Liver (tissue), 9 donors: ENCODE measurements around the gene DAPK1. TPM values are rescaled to one million over a fixed set of nuclear protein-coding genes. Genes with fewer than 3 reads are reported as not detected.
A peak's percentile ranks its signal among the peaks of the same experiment; 100 is the strongest.

ENCODE experiments used
- DNase-seq: peaks from one replicate; pipeline ENCODE4 v3.0.0-alpha.2; 2017; ENCODE audit warnings: low spot score
- H3K27ac ChIP-seq, 2 donors: one replicate each; pipeline ENCODE4 v1.7.0; 2013; ENCODE audit warnings: inconsistent platforms in 2 of 2, low read length in 2 of 2, control low read depth in 1 of 2, low read depth in 1 of 2, mild to moderate bottlenecking in 1 of 2
- H3K27me3 ChIP-seq, 4 donors: one replicate each; pipeline versions ENCODE4 v1.6.1 to v1.7.0; 2013; ENCODE audit warnings: low read length in 3 of 4, inconsistent platforms in 1 of 4, mild to moderate bottlenecking in 1 of 4, moderate library complexity in 1 of 4; ENCODE audit not compliant: control insufficient read depth in 4 of 4, insufficient read depth in 4 of 4
- H3K36me3 ChIP-seq, 4 donors: one replicate each; pipeline versions ENCODE4 v1.6.1 to v1.7.0; 2013; ENCODE audit warnings: low read length in 3 of 4, mild to moderate bottlenecking in 3 of 4, low read depth in 1 of 4, moderate library complexity in 1 of 4; ENCODE audit not compliant: control insufficient read depth in 4 of 4, insufficient read depth in 3 of 4
- H3K4me1 ChIP-seq, 4 donors: one replicate each; pipeline versions ENCODE4 v1.6.1 to v1.7.0; 2013; ENCODE audit warnings: low read length in 3 of 4, mild to moderate bottlenecking in 3 of 4, moderate library complexity in 1 of 4; ENCODE audit not compliant: control insufficient read depth in 4 of 4, insufficient read depth in 4 of 4
- H3K4me3 ChIP-seq, 3 donors: one replicate each; pipeline versions ENCODE4 v1.6.1 to v1.7.0; 2013; ENCODE audit warnings: low read length in 3 of 3, control low read depth in 1 of 3, low read depth in 1 of 3, mild to moderate bottlenecking in 1 of 3
- H3K9ac ChIP-seq, 2 donors: one replicate each; pipeline ENCODE4 v1.7.0; 2013; ENCODE audit warnings: low read length in 2 of 2, mild to moderate bottlenecking in 2 of 2, moderate library complexity in 2 of 2, control low read depth in 1 of 2, low read depth in 1 of 2
- H3K9me3 ChIP-seq, 4 donors: one replicate each; pipeline versions ENCODE4 v1.6.1 to v1.7.0; 2013; ENCODE audit warnings: low read length in 3 of 4; ENCODE audit not compliant: control insufficient read depth in 4 of 4
- CTCF ChIP-seq: fragments of 150-350 bp; IDR thresholded peaks from 2 replicates; pipeline ENCODE4 v1.5.1; 2017; ENCODE audit warnings: improper control_type of control experiment, low read depth, low read length; ENCODE audit not compliant: missing input control
- EGR1 ChIP-seq, 2 donors: IDR thresholded peaks; 2 replicates each; pipeline ENCODE4 v1.6.1; 2016 to 2018; ENCODE audit warnings: antibody characterized with exemption in 2 of 2, low read depth in 2 of 2
- FOXA1 ChIP-seq: IDR thresholded peaks from 2 replicates; pipeline ENCODE4 v1.6.1; 2016; ENCODE audit warnings: antibody characterized with exemption
- GABPA ChIP-seq, 2 donors: IDR thresholded peaks in 1 of 2; conservative IDR thresholded peaks in 1 of 2; 2 replicates each; pipeline ENCODE4 v1.6.1; 2016; ENCODE audit warnings: antibody characterized with exemption in 2 of 2, mild to moderate bottlenecking in 1 of 2, moderate library complexity in 1 of 2
- HNF4A ChIP-seq, 2 donors: conservative IDR thresholded peaks; 2 replicates each; pipeline ENCODE4 v1.6.1; 2016; ENCODE audit warnings: antibody characterized with exemption in 2 of 2, mild to moderate bottlenecking in 2 of 2
- HNF4G ChIP-seq: IDR thresholded peaks from 2 replicates; pipeline ENCODE4 v1.6.1; 2016; ENCODE audit warnings: antibody characterized with exemption
- JUND ChIP-seq, 2 donors: IDR thresholded peaks; 2 replicates each; pipeline ENCODE4 v1.6.1; 2016; ENCODE audit warnings: antibody characterized with exemption in 2 of 2
- MAX ChIP-seq: IDR thresholded peaks from 2 replicates; pipeline ENCODE4 v1.6.1; 2016; ENCODE audit warnings: antibody characterized with exemption
- NR2F2 ChIP-seq: IDR thresholded peaks from 2 replicates; pipeline ENCODE4 v1.6.1; 2016; ENCODE audit warnings: antibody characterized with exemption
- REST ChIP-seq: IDR thresholded peaks from 2 replicates; pipeline ENCODE4 v1.6.1; 2016; ENCODE audit warnings: antibody characterized with exemption, mild to moderate bottlenecking
- RXRA ChIP-seq, 2 donors: IDR thresholded peaks; 2 replicates each; pipeline ENCODE4 v1.6.1; 2017 to 2018; ENCODE audit warnings: antibody characterized with exemption in 2 of 2, mild to moderate bottlenecking in 1 of 2
- SP1 ChIP-seq: IDR thresholded peaks from 2 replicates; pipeline ENCODE4 v1.6.1; 2018; ENCODE audit warnings: antibody characterized with exemption, mild to moderate bottlenecking
- YY1 ChIP-seq: IDR thresholded peaks from 2 replicates; pipeline ENCODE4 v1.6.1; 2016; ENCODE audit warnings: antibody characterized with exemption, mild to moderate bottlenecking
- ZBTB33 ChIP-seq: IDR thresholded peaks from 2 replicates; pipeline ENCODE4 v1.6.1; 2016; ENCODE audit warnings: antibody characterized with exemption
- WGBS: extraction: QIAGEN DNeasy Blood & Tissue Kit; methylation state at CpG from one replicate; pipeline ENCODE4 v1.1.7; 2013; 5-methylcytosine and 5-hydroxymethylcytosine counted together
- polyA plus RNA-seq, 2 donors: library from polyadenylated mRNA; stranded (reverse) in 1 of 2; unstranded in 1 of 2; fragments of 200-250 nt in 1 of 2; fragments of >200 nt in 1 of 2; fragmentation: Nextera tagmentation in 1 of 2; extraction: Ambion mirVana in 1 of 2; gene quantifications; one replicate each; pipeline versions ENCODE4 v1.2.1 to v1.2.3, GENCODE V29; 2013 to 2015
- total RNA-seq, 2 donors: library from RNA; depleted of rRNA; stranded (reverse); fragments of >200 nt; gene quantifications; one replicate each; pipeline ENCODE4 v1.2.3, GENCODE V29; 2014
- donor health status: healthy.
- donor health status: healthy.
- donor health status: healthy.
- donor health status: healthy.
- donor health status: healthy.

DAPK1 gene
- total and polyA plus RNA-seq, 4 donors, result 14.0 to 40.8 (median 21.8) TPM

GRCh38 chr9:87614397-87614796, 116.7 kb downstream of the DAPK1 start:
- Histone ChIP-seq H3K4me1 (peaks cover 19 to 62% (median 55%) of the 10 kb centered on the region in 4 donors), H3K4me3 (no peak overlapping the region), H3K27ac (peak overlapping the region; percentile 88 to 91), H3K9me3 (no peaks in the 10 kb centered on the region), H3K36me3 (peaks cover 0 to 11% (median 2%) of the 10 kb centered on the region in 4 donors), H3K9ac (no peak overlapping the region), H3K27me3 (no peaks in the 10 kb centered on the region)
- DNase-seq, result no peak
- TF ChIP-seq JUND (IDR thresholded peaks at IDR 0.05), result no peak
- no peak for TF ChIP-seq HNF4G
- no peak for TF ChIP-seq REST
- TF ChIP-seq MAX, result no peak
- no peak for TF ChIP-seq YY1
- no peak for TF ChIP-seq RXRA (IDR thresholded peaks at IDR 0.05)
- no peak for TF ChIP-seq EGR1 (IDR thresholded peaks at IDR 0.05; ENCODE audit: low read depth in 2 of 2)
- no peak for TF ChIP-seq FOXA1
- no peak for TF ChIP-seq SP1
- TF ChIP-seq HNF4A (conservative IDR thresholded peaks at IDR 0.05), result no peak
- TF ChIP-seq CTCF, result no peak
- TF ChIP-seq GABPA (IDR thresholded peaks at IDR 0.05 in 1 of 2, conservative IDR thresholded peaks at IDR 0.05 in 1 of 2), result no peak
- TF ChIP-seq NR2F2, result no peak
- WGBS, result 65% methylated on average over 7 of the region's 7 CpGs

GRCh38 chr9:87615136-87615535, 117.5 kb downstream of the DAPK1 start:
- WGBS, result 91% methylated on average over 6 of the region's 6 CpGs
- TF ChIP-seq GABPA (IDR thresholded peaks at IDR 0.05 in 1 of 2, conservative IDR thresholded peaks at IDR 0.05 in 1 of 2) (no peak), HNF4G (no peak), ZBTB33 (no peak), REST (no peak)
- Histone ChIP-seq H3K27ac (no peak overlapping the region), H3K9me3 (no peaks in the 10 kb centered on the region), H3K27me3 (no peaks in the 10 kb centered on the region), H3K36me3 (peaks cover 0 to 15% (median 2%) of the 10 kb centered on the region in 4 donors), H3K9ac (no peak overlapping the region), H3K4me1 (peaks cover 19 to 57% (median 49%) of the 10 kb centered on the region in 4 donors), H3K4me3 (no peak overlapping the region)
- no peak for DNase-seq
